GM19467 (cell line): ENCODE measurements around the gene GAPDH.
"Not testable (repeated sequence)": the region's sequence is repeated elsewhere in the genome, so short reads cannot be mapped to it uniquely, and the experiment has no call there.

Experiments used
- ATAC-seq: cut with Tn5 transposase; IDR thresholded peaks from one replicate; pipeline ENCODE4 v1.9.1; 2021; ENCODE audit warnings: mild to moderate bottlenecking, moderate library complexity; ENCODE audit not compliant: unreplicated experiment

Gene GAPDH

GRCh38 chr12:6558014-6558760 is 23.9 kb downstream of the GAPDH start:
- not testable (repeated sequence) for ATAC-seq

- no peak for ATAC-seq
Measured at GRCh38 chr12:6559500-6559899, 25.2 kb downstream of the GAPDH start.

DNA sequence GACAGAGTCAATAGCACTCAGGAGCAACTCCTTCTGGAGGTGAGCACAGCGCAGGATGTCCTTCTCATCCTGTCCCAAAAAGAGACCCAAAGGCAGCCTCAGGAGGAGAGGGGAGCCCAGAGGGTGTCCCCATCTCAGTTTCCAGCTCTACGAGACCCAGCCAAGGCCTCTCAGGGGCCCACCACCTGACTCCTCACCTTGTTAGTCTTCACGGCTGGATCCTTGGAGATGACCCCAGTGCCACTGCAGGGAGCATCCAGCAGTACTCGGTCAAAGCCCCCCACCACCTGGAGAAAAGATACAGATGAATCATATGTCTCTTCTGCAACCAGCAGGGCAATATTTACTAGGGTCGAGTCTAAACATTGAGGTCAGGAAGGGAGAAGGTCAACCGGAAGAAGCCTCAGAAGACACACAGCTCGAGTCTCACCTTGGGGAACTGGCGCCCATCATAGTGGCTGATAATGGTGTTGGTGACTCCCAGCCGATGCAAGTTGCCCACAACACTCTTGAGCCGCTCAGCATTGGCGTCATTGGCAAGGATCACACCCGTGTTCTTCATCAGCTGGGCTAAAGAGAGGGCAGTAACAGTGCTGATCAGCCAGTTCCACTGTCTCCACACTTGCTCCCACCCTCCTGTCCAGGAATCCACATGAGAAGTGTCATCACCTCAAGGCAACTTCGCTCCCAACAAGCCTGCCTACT is 26.3 kb downstream of the GAPDH start:
- ATAC-seq, result no peak

GRCh38 chr12:6562881-6563280 is 28.6 kb downstream of the GAPDH start:
- no peak for ATAC-seq

- ATAC-seq, result no peak
Measured at GRCh38 chr12:6563448-6564050, 29.2 kb downstream of the GAPDH start.

DNA sequence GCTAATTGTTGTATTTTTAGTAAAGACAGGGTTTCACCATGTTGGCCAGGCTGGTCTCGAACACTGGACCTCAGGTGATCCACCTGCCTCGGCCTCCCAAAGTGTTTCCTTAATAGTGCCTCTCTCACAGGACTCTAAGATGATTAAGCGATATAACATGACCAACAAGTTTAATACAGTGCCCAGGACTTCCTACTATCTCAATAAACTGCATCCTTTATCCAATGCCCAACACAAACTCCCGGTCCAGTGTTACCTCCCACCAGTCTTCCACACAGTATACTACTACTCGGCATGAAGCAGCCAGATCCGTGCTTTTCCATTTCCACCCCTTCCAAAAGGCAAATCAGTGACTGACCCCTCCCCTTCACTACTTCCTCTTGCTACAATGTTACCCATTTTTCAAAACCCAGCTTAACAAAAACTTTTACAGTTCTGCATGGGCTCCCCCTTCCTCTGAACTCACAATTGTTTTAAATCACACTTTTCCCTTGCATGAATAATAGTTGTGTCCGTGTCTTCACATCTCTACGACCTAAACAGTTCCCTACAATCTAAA is 32.9 kb downstream of the GAPDH start:
- no peak for ATAC-seq

GRCh38 chr12:6569312-6569711 is 35.0 kb downstream of the GAPDH start:
- ATAC-seq, result no peak

GRCh38 chr12:6569786-6570185 is 35.5 kb downstream of the GAPDH start:
- no peak for ATAC-seq

DNA sequence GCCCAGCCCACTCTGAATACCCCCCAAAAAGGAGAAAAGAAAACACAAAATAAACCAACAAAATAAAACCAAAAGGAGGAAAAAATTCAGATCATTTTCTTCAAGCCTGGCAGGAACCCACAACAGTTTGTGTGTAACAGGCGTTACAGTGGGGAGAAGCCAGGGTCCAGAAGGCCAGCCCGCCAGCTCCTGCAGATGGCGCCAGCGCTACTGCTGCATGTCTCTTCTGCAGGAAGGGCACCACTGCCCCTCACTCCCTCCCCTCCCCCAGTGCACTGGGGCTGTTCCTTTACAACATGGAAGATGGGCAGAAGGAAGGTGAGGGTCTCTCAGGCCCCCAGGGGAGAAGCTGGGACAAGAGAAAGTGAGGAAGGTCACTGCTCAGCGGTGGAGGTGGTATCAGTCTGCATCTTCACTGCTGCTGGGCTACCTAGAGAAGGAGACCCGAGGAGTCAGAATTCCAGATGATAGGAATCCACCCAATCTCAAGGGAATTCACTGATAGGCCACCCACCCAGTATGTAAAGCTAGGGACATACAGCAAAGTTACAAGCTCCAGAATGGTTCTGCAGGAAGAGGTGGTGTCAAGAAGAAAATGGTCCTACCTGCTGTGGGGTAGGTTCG is 36.1 kb downstream of the GAPDH start:
- no peak for ATAC-seq

- no peak for ATAC-seq
Measured at GRCh38 chr12:6573001-6573400, 38.7 kb downstream of the GAPDH start.

GRCh38 chr12:6574576-6575295 is 40.4 kb downstream of the GAPDH start:
- ATAC-seq, result no peak

DNA sequence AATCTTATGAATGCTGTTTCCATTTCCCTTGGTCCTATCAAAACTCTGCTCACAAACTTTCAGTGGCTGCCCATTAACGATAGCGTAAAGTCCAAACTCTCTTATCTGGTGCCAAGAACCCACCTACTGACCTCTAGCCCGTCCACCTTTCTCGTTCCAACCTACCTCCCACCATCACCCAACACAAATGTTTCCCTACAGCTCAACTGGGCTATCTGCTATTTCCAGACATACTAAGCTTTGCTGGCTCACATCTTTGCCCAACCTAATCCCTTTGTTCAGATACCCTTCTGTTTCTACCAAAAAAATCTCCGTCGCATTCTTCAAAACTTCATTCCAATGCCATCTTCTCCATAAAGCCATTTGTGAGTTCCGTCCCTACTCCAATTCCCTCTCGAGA is 41.3 kb downstream of the GAPDH start:
- no peak for ATAC-seq

GRCh38 chr12:6582196-6582595 is 47.9 kb downstream of the GAPDH start:
- no peak for ATAC-seq

GRCh38 chr12:6582959-6583358 is 48.6 kb downstream of the GAPDH start:
- no peak for ATAC-seq

DNA sequence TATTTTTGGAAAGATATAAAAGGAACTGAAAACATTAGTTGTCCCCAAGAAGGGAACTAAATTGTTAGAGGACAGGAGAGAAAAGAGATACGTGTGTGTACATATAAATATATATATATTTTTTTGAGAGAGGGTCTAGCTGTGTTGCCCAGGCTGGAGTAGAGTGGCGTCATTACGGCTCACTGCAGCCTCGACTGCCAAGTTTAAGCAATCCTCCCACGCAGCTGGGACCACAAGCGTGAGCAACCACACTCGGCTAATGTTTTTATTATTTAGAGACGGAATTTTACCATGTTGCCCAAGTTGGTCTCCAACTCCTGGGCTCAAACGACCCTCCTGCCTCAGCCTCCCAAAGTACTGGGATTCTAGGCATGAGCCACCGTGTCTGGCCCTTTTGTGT is 50.0 kb downstream of the GAPDH start:
- ATAC-seq, result no peak

DNA sequence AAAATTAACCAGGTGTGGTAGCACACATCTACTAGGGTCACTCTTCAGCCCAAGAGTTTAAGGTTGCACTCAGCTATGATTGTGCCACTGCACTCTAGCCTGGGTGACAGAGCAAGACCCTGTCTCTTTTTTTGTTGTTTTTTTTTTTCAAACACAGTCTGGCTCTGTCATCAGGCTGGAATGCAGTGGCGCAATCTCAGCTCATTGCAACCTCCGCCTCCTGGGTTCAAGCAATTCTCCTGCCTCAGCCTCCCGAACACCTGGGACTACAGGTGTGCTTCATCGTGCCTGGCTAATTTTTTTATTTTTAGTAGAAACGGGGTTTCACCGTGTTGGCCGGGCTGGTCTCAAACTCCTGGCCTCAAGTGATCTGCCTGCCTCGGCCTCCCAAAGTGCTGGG is 52.3 kb downstream of the GAPDH start:
- not testable (repeated sequence) for ATAC-seq
